ENCODE results near the gene HEXB. TPM values are rescaled to one million over a fixed set of nuclear protein-coding genes. Genes with fewer than 3 reads are reported as not detected.

HEXB gene
- 10 to 100 TPM; 67.1 to 68.5 TPM for total RNA-seq

DNA sequence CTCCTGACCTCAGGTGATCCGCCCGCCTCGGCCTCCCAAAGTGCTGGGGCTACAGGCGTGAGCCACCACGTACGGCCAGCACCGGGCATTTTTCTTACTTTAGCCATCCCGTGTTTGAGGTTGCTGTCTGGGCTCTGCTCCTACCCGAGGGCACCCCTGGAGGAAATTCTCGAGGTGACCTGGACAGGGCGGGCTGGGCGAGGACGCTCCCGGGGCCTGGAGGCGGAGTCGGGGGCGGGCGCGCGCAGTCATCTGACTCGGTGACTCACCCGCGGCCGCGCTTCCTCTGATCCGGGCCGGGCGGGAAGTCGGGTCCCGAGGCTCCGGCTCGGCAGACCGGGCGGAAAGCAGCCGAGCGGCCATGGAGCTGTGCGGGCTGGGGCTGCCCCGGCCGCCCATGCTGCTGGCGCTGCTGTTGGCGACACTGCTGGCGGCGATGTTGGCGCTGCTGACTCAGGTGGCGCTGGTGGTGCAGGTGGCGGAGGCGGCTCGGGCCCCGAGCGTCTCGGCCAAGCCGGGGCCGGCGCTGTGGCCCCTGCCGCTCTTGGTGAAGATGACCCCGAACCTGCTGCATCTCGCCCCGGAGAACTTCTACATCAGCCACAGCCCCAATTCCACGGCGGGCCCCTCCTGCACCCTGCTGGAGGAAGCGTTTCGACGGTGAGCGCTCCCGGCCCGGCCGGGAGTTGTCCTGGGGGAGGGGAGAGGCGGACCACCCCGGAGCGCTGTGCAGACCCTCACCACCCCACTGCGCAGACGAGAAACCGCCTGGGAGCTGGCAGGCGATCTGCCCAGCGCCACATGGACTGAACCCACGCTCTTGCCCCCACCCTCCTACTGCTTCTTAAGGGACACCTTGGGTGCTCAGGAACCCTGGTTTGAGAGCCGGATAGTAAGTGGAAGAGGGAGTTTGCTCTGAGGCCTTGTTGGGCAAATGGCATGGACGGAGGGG is at the start of gene HEXB:
HEXB (plus strand) TSS at position 334 of the 952 bp plus-strand sequence; CDS start at position 362, 28 bp downstream.
- no peaks in the 10 kb centered on the region for H3K27me3 Mint-ChIP-seq
- H3K36me3 Mint-ChIP-seq = peaks cover 8% of the 10 kb centered on the region
- no peaks in the 10 kb centered on the region for H3K9me3 Mint-ChIP-seq
- H3K27ac Mint-ChIP-seq = peak within 1 kb of the TSS; percentile 49
- peaks cover 21% of the 10 kb centered on the region for H3K4me1 Mint-ChIP-seq (ENCODE audit: low read depth)
- H3K4me3 Mint-ChIP-seq = peak within 1 kb of the TSS; percentile 79
- intact Hi-C loops (cut with micrococcal nuclease) = loop anchor here (2.0 kb wide), 2 partner anchors 82 to 108 kb away; partner anchors contain the start of genes GFM2 and NSA2
- ChIA-PET CTCF (interaction anchor here (1.1 kb wide), 1 partner anchor 81 kb away, joined by 4 read pairs; the partner anchor contains the start of genes GFM2 and NSA2), POLR2A (interaction anchor here (1.4 kb wide), 1 partner anchor 45 kb away, joined by 4 read pairs; the partner anchor contains the start of gene ENC1)
- DNase-seq = peak; percentile 92

DNA sequence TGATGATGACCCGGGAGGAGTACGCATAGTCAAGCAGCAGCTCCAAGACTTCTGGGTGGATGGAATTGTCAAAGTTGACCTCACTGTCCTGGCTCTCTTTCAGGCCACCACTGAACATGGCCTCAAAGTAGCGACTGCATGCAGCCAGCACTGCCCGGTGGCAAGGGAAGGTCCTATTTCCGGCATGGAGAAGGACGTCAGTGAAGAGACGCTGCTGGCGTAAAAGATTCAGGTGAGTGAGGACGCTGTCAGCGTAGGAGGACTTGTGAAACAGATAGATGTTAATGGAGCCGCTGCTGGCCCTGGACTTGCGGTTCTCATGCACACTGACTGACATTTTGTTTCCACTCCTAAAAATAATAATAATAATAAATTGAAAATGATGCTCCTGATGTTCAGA is 48.9 kb upstream of the HEXB start:
- ChIA-PET POLR2A (no interaction called here), CTCF (no interaction called here)
- intact Hi-C loops (cut with micrococcal nuclease) = no loop called here
- no peaks in the 10 kb centered on the region for H3K36me3 Mint-ChIP-seq
- H3K27me3 Mint-ChIP-seq = peaks cover 31% of the 10 kb centered on the region
- DNase-seq = no peak
- H3K27ac Mint-ChIP-seq = no peak overlapping the region
- peaks cover 37% of the 10 kb centered on the region for H3K4me1 Mint-ChIP-seq (ENCODE audit: low read depth)
- no peak overlapping the region for H3K4me3 Mint-ChIP-seq
- H3K9me3 Mint-ChIP-seq = no peaks in the 10 kb centered on the region

DNA sequence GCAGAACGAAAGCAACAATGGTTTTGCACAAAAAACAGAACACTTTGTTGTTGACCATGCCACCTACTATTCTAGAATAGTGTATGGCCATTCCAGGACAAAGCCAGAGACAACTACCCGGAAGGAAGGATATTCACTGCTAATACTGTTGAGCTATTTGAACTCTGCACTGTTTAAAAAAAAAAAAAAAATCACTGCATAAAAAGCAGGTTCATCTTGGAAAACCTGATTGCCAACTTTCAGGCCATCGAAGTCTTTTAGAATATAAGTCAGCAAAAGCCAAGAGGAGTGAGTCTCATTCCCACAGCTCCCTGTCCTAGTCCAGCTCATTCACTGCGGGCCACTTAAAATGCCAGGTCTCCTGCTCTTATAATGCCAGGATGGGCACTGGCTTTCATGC is 48.5 kb upstream of the HEXB start:
- no peak overlapping the region for H3K27ac Mint-ChIP-seq
- no peaks in the 10 kb centered on the region for H3K36me3 Mint-ChIP-seq
- H3K27me3 Mint-ChIP-seq = peaks cover 31% of the 10 kb centered on the region
- ChIA-PET CTCF (interaction anchor here (0.7 kb wide), 1 partner anchor 58 kb away, joined by 3 read pairs; no protein-coding TSS in a partner anchor), POLR2A (no interaction called here)
- H3K4me3 Mint-ChIP-seq = no peak overlapping the region
- intact Hi-C loops (cut with micrococcal nuclease) = no loop called here
- no peaks in the 10 kb centered on the region for H3K9me3 Mint-ChIP-seq
- DNase-seq = no peak
- peaks cover 36% of the 10 kb centered on the region for H3K4me1 Mint-ChIP-seq (ENCODE audit: low read depth)

DNA sequence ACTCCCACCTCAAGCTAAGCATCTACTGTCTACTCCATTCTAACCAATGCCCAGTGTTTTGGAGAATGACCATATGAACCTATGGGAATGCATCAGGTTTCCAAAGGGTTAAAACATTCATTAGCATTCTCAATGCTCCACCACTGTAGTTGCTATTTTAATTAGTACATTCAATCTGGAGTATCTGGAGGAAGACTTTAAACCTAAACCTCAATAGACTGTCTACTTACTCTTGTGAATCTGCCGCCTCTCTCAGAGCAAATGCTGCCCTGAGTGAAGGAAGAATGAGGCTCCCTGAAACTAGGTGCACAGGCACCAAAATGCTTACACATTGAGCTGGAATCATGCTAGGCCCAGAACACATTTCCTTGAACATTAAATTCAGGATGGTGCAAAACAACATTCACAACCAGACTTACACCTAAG is 46.5 kb upstream of the HEXB start:
- no peak for DNase-seq
- peaks cover 32% of the 10 kb centered on the region for H3K27me3 Mint-ChIP-seq
- CTCF ChIA-PET = no interaction called here
- H3K9me3 Mint-ChIP-seq = no peaks in the 10 kb centered on the region
- POLR2A ChIA-PET = no interaction called here
- H3K4me3 Mint-ChIP-seq = no peak overlapping the region
- intact Hi-C loops (cut with micrococcal nuclease) = loop anchor here (2.0 kb wide), 1 partner anchor 16 kb away; no protein-coding TSS in a partner anchor
- no peak overlapping the region for H3K27ac Mint-ChIP-seq
- H3K4me1 Mint-ChIP-seq (ENCODE audit: low read depth) = peaks cover 30% of the 10 kb centered on the region
- no peaks in the 10 kb centered on the region for H3K36me3 Mint-ChIP-seq

DNA sequence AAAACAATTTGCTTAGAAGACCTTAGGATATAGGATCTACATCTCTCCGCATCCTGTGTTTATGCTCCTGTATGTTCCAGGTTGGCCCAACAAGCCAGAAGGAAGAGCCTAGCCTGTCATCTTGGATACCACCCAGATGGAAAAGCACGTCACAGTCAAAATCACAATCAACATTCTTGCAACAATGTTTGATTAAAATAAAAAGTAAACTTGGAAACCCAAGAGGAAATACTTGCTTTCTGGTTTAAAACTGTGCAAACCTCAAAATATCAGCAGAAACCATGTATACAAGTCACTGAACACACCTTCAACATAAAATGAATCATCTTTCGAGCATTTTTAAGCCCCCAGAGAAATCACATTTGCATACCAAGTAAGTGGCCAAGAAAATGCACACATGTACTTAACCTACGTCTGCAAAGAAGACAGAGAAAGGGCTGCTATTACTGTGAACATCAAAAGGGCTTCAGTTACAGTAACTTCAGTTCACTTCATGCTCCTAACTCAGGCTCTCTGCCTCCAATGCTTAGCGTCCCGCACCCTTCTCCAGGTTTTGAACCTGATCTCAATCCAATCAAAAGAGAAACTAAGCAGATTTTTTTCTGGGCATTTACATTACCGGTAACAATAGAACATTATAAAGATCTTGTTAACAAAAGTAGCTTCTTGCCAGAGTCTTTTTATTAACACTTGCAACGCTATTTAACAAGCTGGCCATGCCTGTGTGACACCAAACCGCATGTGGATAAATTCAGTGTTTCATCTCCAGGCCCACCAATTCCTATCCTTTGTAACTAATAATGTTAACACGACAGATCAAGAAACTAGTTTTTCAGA is 45.8 kb upstream of the HEXB start:
- Mint-ChIP-seq H3K27ac (no peak overlapping the region), H3K36me3 (no peaks in the 10 kb centered on the region), H3K4me3 (peak overlapping the region; percentile 75), H3K27me3 (peaks cover 34% of the 10 kb centered on the region), H3K4me1 (ENCODE audit: low read depth) (peaks cover 30% of the 10 kb centered on the region), H3K9me3 (no peaks in the 10 kb centered on the region)
- intact Hi-C loops (cut with micrococcal nuclease) = loop anchor here (1.0 to 2.0 kb wide), 2 partner anchors 8 to 16 kb away; no protein-coding TSS in a partner anchor
- DNase-seq = no peak
- POLR2A ChIA-PET = interaction anchor here (1.5 kb wide), 1 partner anchor 46 kb away, joined by 4 read pairs; the partner anchor contains the start of gene HEXB
- CTCF ChIA-PET = interaction anchor here (0.7 to 2.3 kb wide), 8 partner anchors 10 to 740 kb away, joined by 3 to 12 read pairs (median 4); no protein-coding TSS in a partner anchor

DNA sequence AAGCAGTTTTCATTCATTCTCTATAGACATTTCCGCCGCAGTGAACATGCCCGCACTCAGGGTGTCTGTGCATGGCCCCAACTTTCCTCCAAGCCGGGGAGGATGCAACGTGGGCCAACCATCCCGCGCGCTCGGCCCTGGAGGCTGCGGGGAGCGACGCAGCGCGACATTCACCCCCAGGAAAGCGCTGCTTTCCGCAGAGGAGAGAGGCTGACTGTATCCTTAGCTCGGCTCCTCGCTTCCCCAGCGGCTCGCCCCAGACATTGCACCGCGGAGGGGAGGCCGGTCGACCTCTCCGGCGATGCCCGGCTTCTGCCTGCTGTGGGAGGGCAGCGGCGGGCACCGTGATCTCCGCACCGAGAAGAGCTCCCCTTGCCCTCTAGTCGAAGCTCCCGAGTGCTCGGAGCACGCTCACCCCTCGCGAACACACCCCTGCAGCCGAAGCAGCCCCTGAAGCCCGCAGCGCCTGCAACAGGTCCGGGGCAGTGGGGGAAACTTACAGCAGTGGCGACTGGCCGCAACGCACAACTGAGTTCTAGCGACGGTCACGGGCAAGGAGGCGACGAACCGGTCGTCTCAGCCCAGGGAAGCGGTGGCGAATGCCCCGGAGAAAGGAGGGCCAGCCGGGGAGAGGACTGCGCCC is 45.1 kb upstream of the HEXB start:
- Mint-ChIP-seq H3K4me3 (peak overlapping the region; percentile 75), H3K36me3 (no peaks in the 10 kb centered on the region), H3K27ac (no peak overlapping the region), H3K4me1 (ENCODE audit: low read depth) (peaks cover 30% of the 10 kb centered on the region), H3K27me3 (peaks cover 34% of the 10 kb centered on the region), H3K9me3 (no peaks in the 10 kb centered on the region)
- ChIA-PET POLR2A (interaction anchor here (0.7 to 1.5 kb wide), 2 partner anchors 21 to 45 kb away, joined by 3 to 4 read pairs; partner anchors contain the start of gene HEXB), CTCF (interaction anchor here (0.6 to 2.3 kb wide), 16 partner anchors 9 to 740 kb away, joined by 3 to 12 read pairs (median 4); no protein-coding TSS in a partner anchor)
- intact Hi-C loops (cut with micrococcal nuclease) = loop anchor here (1.0 to 10.0 kb wide), 7 partner anchors 9 to 608 kb away; no protein-coding TSS in a partner anchor
- peak; percentile 54 for DNase-seq

DNA sequence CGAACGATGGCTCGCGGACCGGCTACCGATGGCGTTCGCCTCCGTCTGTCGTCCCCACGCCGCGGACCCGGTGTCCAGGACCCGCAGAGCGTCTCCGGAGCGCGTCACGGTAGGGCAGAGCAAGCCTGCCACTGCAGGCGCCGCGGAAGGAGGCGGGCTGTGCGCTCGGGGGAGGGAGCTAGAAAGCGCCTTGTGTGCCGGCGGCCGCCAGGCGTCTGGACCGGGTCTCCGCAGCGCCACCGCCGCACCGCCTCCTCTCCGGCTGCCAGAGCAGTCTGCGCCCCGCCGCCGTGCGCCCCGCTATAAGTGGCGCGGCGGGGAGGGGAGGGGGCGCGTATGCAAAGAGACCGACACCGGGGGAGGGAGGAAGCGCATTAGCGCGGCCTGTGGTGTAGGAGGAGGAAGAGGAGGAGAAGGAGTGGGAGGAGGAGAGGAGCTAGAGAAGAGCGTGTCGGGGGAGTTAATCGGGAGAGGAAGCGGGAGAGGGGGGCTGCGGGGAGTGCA is 44.5 kb upstream of the HEXB start, which contains the start of gene ENC1:
ENC1 (minus strand) TSS at position 279 of the 504 bp plus-strand sequence. CDS start 4,243 bp downstream, outside the sequence.
- Mint-ChIP-seq H3K27ac (no peak within 1 kb of the TSS), H3K27me3 (peaks cover 33% of the 10 kb centered on the region), H3K4me1 (ENCODE audit: low read depth) (peaks cover 30% of the 10 kb centered on the region), H3K9me3 (no peaks in the 10 kb centered on the region), H3K36me3 (no peaks in the 10 kb centered on the region), H3K4me3 (peak within 1 kb of the TSS; percentile 75)
- CTCF ChIA-PET = interaction anchor here (0.6 to 2.3 kb wide), 17 partner anchors 9 to 1943 kb away, joined by 3 to 12 read pairs (median 4); no protein-coding TSS in a partner anchor
- intact Hi-C loops (cut with micrococcal nuclease) = loop anchor here (1.0 to 10.0 kb wide), 5 partner anchors 61 to 608 kb away; no protein-coding TSS in a partner anchor
- DNase-seq = peak; percentile 80
- POLR2A ChIA-PET = interaction anchor here (0.7 to 1.5 kb wide), 3 partner anchors 10 to 45 kb away, joined by 3 to 4 read pairs (median 3); partner anchors contain the start of gene HEXB

DNA sequence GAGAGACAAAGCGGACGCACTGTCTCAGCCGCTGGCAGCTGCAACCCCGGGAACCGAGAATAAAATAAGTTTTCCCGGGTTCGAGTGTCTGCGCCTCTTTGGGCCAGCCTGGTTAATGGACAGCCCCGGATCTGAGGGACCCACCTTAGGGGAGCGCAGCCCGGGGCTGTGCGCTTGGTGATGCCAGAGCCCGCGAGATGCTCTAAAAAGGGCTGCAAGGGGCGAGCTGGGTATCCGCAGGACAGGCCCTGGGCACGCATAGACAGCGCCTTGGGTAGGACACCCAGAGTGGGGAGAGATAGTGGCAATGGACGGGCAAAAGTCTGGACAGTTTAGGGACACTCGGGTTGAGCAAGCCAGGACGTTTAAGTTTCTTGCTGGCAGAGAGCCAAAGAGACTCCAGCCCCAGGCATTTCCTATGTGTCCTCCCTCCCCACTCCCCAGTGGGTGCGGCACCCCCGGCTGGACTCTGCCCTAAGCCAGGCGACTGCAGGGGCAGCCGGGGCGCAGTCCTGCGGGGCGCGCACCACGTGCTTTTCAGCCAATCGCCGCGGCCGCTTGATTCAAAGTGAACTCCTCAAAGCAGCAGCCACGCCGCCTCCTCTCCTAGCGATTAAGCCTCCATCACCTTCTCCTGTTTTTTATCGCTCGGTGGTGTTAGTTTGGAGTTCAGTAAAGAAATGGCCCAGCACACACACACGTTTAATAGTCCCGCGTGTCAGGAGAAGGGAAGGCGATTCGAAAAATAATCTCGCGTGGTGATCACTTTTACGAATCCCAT is 43.9 kb upstream of the HEXB start:
- DNase-seq = peak; percentile 51
- no peaks in the 10 kb centered on the region for H3K9me3 Mint-ChIP-seq
- H3K27me3 Mint-ChIP-seq = peaks cover 26% of the 10 kb centered on the region
- H3K27ac Mint-ChIP-seq = no peak overlapping the region
- ChIA-PET POLR2A (interaction anchor here (0.8 to 1.5 kb wide), 2 partner anchors 10 to 44 kb away, joined by 3 to 4 read pairs; partner anchors contain the start of gene HEXB), CTCF (interaction anchor here (0.6 to 3.4 kb wide), 18 partner anchors 8 to 1942 kb away, joined by 3 to 22 read pairs (median 4); no protein-coding TSS in a partner anchor)
- H3K4me3 Mint-ChIP-seq = peak overlapping the region; percentile 75
- intact Hi-C loops (cut with micrococcal nuclease) = loop anchor here (1.0 to 10.0 kb wide), 5 partner anchors 62 to 609 kb away; no protein-coding TSS in a partner anchor
- H3K4me1 Mint-ChIP-seq (ENCODE audit: low read depth) = peaks cover 30% of the 10 kb centered on the region
- H3K36me3 Mint-ChIP-seq = no peaks in the 10 kb centered on the region

DNA sequence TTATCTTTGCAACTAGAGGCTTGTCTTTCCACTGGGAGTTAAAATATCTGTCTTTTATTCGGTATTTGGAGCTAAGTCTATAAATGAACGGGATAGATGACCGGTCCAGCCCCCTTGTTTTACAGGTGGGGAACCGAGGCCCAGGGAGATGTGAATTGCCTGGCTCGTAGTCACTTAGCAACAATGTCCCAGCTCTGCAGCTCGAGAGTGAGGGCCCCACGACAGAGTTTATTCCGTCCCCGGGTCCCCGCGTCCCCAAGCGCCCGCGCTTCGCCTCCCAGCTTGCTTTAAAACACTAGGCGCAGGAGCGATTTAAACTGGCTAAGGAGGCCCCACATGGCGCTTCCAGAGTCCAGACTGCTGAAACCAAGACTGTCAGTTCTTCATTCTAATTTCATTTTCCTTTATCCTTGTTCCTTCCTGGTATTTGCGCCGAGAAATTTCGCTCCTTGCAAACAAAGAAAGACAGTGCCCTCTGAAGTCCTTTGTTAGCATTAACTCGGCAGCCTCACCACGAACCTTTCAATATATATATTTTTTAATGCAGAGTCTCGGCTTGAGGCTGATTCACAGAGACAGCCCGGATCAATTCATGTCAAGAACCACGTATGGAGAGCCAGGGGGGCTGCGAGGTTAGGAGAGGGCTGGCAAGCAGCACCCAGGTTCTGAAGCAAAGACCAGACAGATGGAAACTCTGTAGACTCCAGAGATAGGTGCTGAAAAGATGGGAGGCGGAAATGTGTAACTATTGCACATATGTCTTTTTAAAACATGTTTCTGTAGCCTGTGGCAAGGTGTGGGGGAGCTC is 43.1 kb upstream of the HEXB start:
- Mint-ChIP-seq H3K36me3 (no peaks in the 10 kb centered on the region), H3K4me1 (ENCODE audit: low read depth) (peaks cover 30% of the 10 kb centered on the region), H3K4me3 (peak overlapping the region; percentile 75), H3K9me3 (no peaks in the 10 kb centered on the region), H3K27me3 (peaks cover 25% of the 10 kb centered on the region), H3K27ac (no peak overlapping the region)
- CTCF ChIA-PET = interaction anchor here (0.8 to 3.4 kb wide), 7 partner anchors 11 to 739 kb away, joined by 3 to 22 read pairs (median 3); no protein-coding TSS in a partner anchor
- POLR2A ChIA-PET = no interaction called here
- DNase-seq = peak; percentile 22
- intact Hi-C loops (cut with micrococcal nuclease) = loop anchor here (5.0 to 10.0 kb wide), 4 partner anchors 167 to 610 kb away; no protein-coding TSS in a partner anchor

Measured in activated CD4-positive, alpha-beta memory T cell treated with anti-CD3 and anti-CD28 coated beads for 36 hours (primary cell).